K562 (cell line): ENCODE data around the gene SARS1. TPM values are rescaled to one million over a fixed set of nuclear protein-coding genes. Genes with fewer than 3 reads are reported as not detected.
A peak's percentile ranks its signal among the peaks of the same experiment; 100 is the strongest.

Experiments
- COPS2 ChIP-seq: fragments of 450-650 bp; conservative IDR thresholded peaks from 2 replicates; pipeline ENCODE4 v1.6.1; 2016; ENCODE audit warnings: mild to moderate bottlenecking, moderate library complexity
- E2F8 ChIP-seq: fragments of 450-650 bp; IDR thresholded peaks from 2 replicates; pipeline ENCODE4 v1.7.1; 2018; ENCODE audit warnings: mild to moderate bottlenecking, low read depth; ENCODE audit not compliant: partially characterized antibody
- GTF2A2 ChIP-seq: IDR thresholded peaks from 2 replicates; pipeline ENCODE4 v1.6.1; 2016; ENCODE audit warnings: mild to moderate bottlenecking, missing genetic modification characterization, missing compliant biosample characterization
- MGA ChIP-seq: fragments of 450-650 bp; IDR thresholded peaks from 2 replicates; pipeline ENCODE4 v1.6.1; 2016; ENCODE audit warnings: mild to moderate bottlenecking, moderate library complexity
- MTA2 ChIP-seq: fragments of 450-650 bp; IDR thresholded peaks from 2 replicates; pipeline ENCODE4 v1.6.1; 2016; ENCODE audit warnings: low read depth
- NCOA6 ChIP-seq: fragments of 450-650 bp; IDR thresholded peaks from 2 replicates; pipeline ENCODE4 v1.6.1; 2017; ENCODE audit warnings: mild to moderate bottlenecking
- THAP7 ChIP-seq: fragments of 250-450 bp; sonication (Bioruptor Pico); IDR thresholded peaks from 2 replicates; pipeline ENCODE4 v1.5.0; 2021
- XRCC5 ChIP-seq: fragments of 200-400 bp; formaldehyde crosslinking; IDR thresholded peaks from 2 replicates; pipeline ENCODE4 v1.6.1; 2017; ENCODE audit warnings: low read depth, mild to moderate bottlenecking, low read length
- ZNF444 ChIP-seq: fragments of 250-450 bp; sonication (Bioruptor Pico); IDR thresholded peaks from 2 replicates; pipeline ENCODE4 v1.4.0; 2020; ENCODE audit warnings: mild to moderate bottlenecking, moderate library complexity
- ZNF449 ChIP-seq: fragments of 250-450 bp; sonication (Bioruptor Pico); IDR thresholded peaks from 2 replicates; pipeline ENCODE4 v1.8.0; 2022; ENCODE audit warnings: moderate library complexity, mild to moderate bottlenecking, inconsistent platforms
- polyA plus RNA-seq, 8 experiments: library from polyadenylated mRNA; depleted of rRNA in 4 of 8; stranded (reverse) in 5 of 8; unstranded in 3 of 8; fragments of >200 nt; fragmentation: Nextera tagmentation in 2 of 8; fragmentation: Illumina TruSeq in 1 of 8; extraction: Ambion mirVana in 2 of 8; extraction: Trizol in 1 of 8; gene quantifications; 2 replicates each; pipeline versions ENCODE4 v1.2.1 to v1.2.3, GENCODE V29; 2011 to 2014; ENCODE audit warnings: inconsistent platforms in 1 of 8, missing spikeins in 1 of 8
- total RNA-seq, 7 experiments: library from RNA; depleted of rRNA in 6 of 7; stranded (reverse); fragments of >200 nt in 6 of 7; fragmentation: Illumina TruSeq in 2 of 7; extraction: Trizol in 2 of 7; gene quantifications; 2 replicates each; pipeline versions ENCODE4 v1.2.1 to v1.2.3, GENCODE V29; 2011 to 2021; ENCODE audit warnings: low replicate concordance in 1 of 7

Gene SARS1
- total and polyA plus RNA-seq, 9 of the 15 experiments (the other 6 are each of a cell fraction or from before 2014, with no cell fraction given): 221 to 623 (median 254) TPM

GRCh38 chr1:109240158-109241152, 26.7 kb downstream of the SARS1 start (continued):
- TF ChIP-seq MGA (0 out of 2 replicates have a peak, but pooled peaks have one; percentile 13), THAP7 (CRISPR knock-in tag) (peak; percentile 54; the same call in 1 of the 2 replicates), COPS2 (no peak), ZNF444 (CRISPR knock-in tag) (no peak), XRCC5 (no peak), MTA2 (no peak), ZNF449 (CRISPR knock-in tag) (no peak), NCOA6 (no peak), E2F8 (peak; percentile 47), GTF2A2 (tag) (no peak)
